NCI-H1417 treated with DMSO at 0.1 percent for 48 hours (cell line): ENCODE data around the gene TMEM176A.
"Not testable (repeated sequence)": the region's sequence is repeated elsewhere in the genome, so short reads cannot be mapped to it uniquely, and the experiment has no call there.

Experiments used
- DNase-seq: peaks from one replicate; lab custom pipeline; 2025; lab: John Stamatoyannopoulos, UW

TMEM176A gene

GRCh38 chr7:150788474-150789269, 11.9 kb upstream of the TMEM176A start:
- no peak for DNase-seq

GRCh38 chr7:150790416-150791075, 10.0 kb upstream of the TMEM176A start:
- DNase-seq, result no peak

- DNase-seq, result no peak
These were observed 9.3 kb upstream of the TMEM176A start for GRCh38 chr7:150791304-150791703.

- no peak for DNase-seq
These were observed 8.7 kb upstream of the TMEM176A start for GRCh38 chr7:150791746-150792452.

- no peak for DNase-seq
These were observed 6.9 kb upstream of the TMEM176A start for GRCh38 chr7:150793569-150794238.

- DNase-seq, result no peak
These were observed 2.9 kb upstream of the TMEM176A start for GRCh38 chr7:150797661-150798060.

- DNase-seq, result no peak
These were observed 1.4 kb upstream of the TMEM176A start for GRCh38 chr7:150799156-150799555.

- DNase-seq, result no peak
These were observed 608 bp upstream of the TMEM176A start, which contains the start of gene TMEM176B for GRCh38 chr7:150799741-150800580. TSS of gene TMEM176B (minus strand) at chr7:150800364. CDS start at chr7:150796569, 3,795 bp downstream.

GRCh38 chr7:150801242-150801945, 825 bp downstream of the TMEM176A start:
- DNase-seq, result no peak

- DNase-seq, result no peak
These were observed 1.6 kb downstream of the TMEM176A start for GRCh38 chr7:150801946-150802771.

- peak; percentile 37 for DNase-seq
These were observed 2.7 kb downstream of the TMEM176A start for GRCh38 chr7:150803161-150803860.

GRCh38 chr7:150804802-150805201, 4.2 kb downstream of the TMEM176A start:
- no peak for DNase-seq

GRCh38 chr7:150805864-150806263, 5.3 kb downstream of the TMEM176A start:
- DNase-seq, result no peak

GRCh38 chr7:150806454-150806853, 5.9 kb downstream of the TMEM176A start:
- no peak for DNase-seq

GRCh38 chr7:150806863-150807262, 6.3 kb downstream of the TMEM176A start:
- DNase-seq, result no peak

GRCh38 chr7:150807616-150808438, 7.3 kb downstream of the TMEM176A start:
- DNase-seq, result not testable (repeated sequence)

GRCh38 chr7:150814328-150815001, 13.9 kb downstream of the TMEM176A start:
- DNase-seq, result no peak

GRCh38 chr7:150818971-150819370, 18.4 kb downstream of the TMEM176A start:
- no peak for DNase-seq
